Stimulated activated CD4-positive, alpha-beta T cell treated with anti-CD3 and anti-CD28 coated beads, Interleukin-15, amount 100 ng/mL, for 24 hours (primary cell): ENCODE measurements around the gene PRRG2.

Experiments
- DNase-seq: peaks from one replicate; pipeline ENCODE4 v3.0.0-alpha.2; 2020

Gene PRRG2

GRCh38 chr19:49557641-49558325, 23.3 kb upstream of the PRRG2 start:
- DNase-seq: no peak

- DNase-seq: peak; percentile 62
These were observed 22.5 kb upstream of the PRRG2 start for GRCh38 chr19:49558591-49558990.

- no peak for DNase-seq
These were observed 21.7 kb upstream of the PRRG2 start for GRCh38 chr19:49559443-49559842.

GRCh38 chr19:49559928-49560327, 21.2 kb upstream of the PRRG2 start:
- peak; percentile 38 for DNase-seq

- DNase-seq: peak; percentile 49
These were observed 20.7 kb upstream of the PRRG2 start for GRCh38 chr19:49560358-49560900.

GRCh38 chr19:49564616-49565045, 16.5 kb upstream of the PRRG2 start:
- DNase-seq: peak; percentile 58

- no peak for DNase-seq
These were observed 15.9 kb upstream of the PRRG2 start for GRCh38 chr19:49565261-49565660.

GRCh38 chr19:49566302-49566701, 14.8 kb upstream of the PRRG2 start:
- DNase-seq: no peak

GRCh38 chr19:49567861-49568441, 13.2 kb upstream of the PRRG2 start:
- DNase-seq: peak; percentile 65

GRCh38 chr19:49570138-49570856, 10.8 kb upstream of the PRRG2 start:
- DNase-seq: peak; percentile 71

- DNase-seq: no peak
These were observed 10.0 kb upstream of the PRRG2 start for GRCh38 chr19:49570997-49571676.

GRCh38 chr19:49573009-49573408, 8.1 kb upstream of the PRRG2 start:
- no peak for DNase-seq

GRCh38 chr19:49573425-49573824, 7.7 kb upstream of the PRRG2 start:
- no peak for DNase-seq

GRCh38 chr19:49574206-49574755, 6.8 kb upstream of the PRRG2 start:
- DNase-seq: no peak

GRCh38 chr19:49579193-49579592, 1.9 kb upstream of the PRRG2 start:
- no peak for DNase-seq

- no peak for DNase-seq
These were observed 1.2 kb upstream of the PRRG2 start for GRCh38 chr19:49579947-49580263.

- peak; percentile 97 for DNase-seq
These were observed 681 bp upstream of the PRRG2 start, which contains the start of gene NOSIP for GRCh38 chr19:49580264-49581006. TSS of gene NOSIP (minus strand) at chr19:49580556. CDS start at chr19:49560691, 19,865 bp downstream.

- DNase-seq: no peak
These were observed 2.1 kb downstream of the PRRG2 start for GRCh38 chr19:49583239-49583638.

- no peak for DNase-seq
These were observed 3.9 kb downstream of the PRRG2 start for GRCh38 chr19:49585023-49585422.

GRCh38 chr19:49587227-49587626, 6.1 kb downstream of the PRRG2 start:
- no peak for DNase-seq

- DNase-seq: peak; percentile 66
These were observed 7.4 kb downstream of the PRRG2 start for GRCh38 chr19:49588365-49589122.
